Embryonic facial prominence (tissue), 1 donor: ENCODE results near the gene ZNF76.
"Not testable (repeated sequence)": the region's sequence is repeated elsewhere in the genome, so short reads cannot be mapped to it uniquely, and the experiment has no call there.

Experiments used
- DNase-seq: peaks from one replicate; pipeline ENCODE4 v3.0.0-alpha.2; 2016; ENCODE audit errors: extremely low spot score

ZNF76 gene

DNA sequence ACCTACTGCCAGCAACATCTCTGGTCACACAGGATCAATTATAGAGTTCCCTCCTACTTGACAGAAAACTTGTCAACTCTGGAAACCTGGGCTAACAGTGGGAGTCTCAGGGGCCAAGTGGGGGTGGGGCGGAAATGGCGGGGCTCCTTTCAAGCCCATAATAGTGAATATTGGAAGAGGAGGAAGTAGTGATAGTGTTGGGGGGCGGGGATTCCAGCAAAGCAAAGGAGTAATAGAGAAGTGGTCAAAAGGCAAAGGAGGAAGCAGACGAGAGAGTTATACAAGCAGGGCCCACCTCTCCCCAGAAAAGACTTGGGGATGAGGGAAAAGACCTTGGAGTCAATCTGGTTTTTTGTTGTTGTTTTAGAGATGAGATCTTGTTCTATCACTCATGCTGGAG lies 40.1 kb downstream of the ZNF76 start:
- DNase-seq, result no peak

DNA sequence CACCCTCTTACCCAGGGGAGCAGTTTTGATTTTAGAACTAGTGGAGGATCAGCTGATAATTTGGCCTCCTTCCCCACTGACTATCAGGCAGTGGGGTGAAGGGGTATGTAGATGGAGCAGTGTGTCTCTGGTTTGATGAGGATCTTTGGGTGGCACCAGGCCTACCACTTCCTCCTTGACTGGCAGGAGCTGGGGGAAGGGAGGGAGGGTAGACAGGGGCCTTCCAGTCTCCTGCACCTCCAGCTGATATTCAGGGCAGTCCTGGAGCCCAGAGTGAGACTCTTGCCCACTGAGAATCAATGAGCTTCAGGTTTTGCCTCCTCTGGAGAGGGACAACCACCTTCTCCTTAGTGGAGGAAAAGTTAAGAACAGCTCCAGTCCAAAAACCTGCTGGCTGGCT lies 41.3 kb downstream of the ZNF76 start:
- no peak for DNase-seq

DNA sequence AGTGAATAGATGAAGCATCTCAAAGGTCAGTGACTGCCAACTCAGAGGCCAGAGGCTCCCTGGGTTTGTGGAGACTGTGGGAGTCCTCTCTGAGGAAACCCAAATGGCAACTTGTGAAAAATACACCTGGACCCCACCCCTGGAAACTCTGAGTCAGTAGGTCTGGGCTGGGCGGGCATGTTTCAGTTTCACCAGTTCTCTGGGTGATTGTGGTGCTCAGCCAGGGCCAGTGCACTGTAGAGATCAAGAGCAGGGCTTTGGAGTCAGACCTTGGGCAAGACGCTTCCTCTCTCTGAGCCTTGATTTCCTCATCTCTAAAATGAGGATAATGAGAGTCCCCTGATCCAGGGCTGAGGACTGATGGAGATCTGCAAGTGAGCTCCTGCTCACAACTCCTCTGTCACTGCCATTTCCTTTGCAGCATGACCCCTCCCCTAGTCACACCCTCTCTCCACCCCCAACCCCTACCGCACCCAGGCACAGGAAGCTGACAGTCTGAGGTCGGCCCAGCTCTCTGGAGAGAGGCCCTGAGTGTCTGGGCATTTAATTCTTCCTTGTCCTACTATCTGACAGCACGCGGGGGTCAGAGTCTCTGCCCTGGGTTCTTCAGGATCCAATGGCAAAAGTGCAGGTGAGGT lies 43.2 kb downstream of the ZNF76 start:
- no peak for DNase-seq

DNA sequence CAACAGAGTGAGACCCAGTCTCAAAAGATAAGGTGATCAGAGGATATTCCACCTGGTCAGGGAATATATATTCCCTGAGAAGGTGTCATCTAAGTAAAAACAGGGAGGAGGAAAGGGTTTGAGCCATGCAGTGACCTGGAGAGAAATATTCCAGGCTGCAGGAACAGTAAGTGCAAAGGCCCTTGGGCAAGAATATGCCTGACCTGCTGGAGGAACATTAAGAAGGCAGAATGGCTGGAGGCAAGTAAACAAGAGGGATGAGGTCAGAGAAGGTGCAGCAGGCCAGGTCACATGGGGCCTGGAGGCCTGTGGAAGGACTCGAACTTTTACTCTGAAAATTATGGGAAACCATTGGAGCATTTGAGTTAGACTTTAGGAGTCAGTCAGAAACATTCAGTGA lies 44.8 kb downstream of the ZNF76 start:
- no peak for DNase-seq

DNA sequence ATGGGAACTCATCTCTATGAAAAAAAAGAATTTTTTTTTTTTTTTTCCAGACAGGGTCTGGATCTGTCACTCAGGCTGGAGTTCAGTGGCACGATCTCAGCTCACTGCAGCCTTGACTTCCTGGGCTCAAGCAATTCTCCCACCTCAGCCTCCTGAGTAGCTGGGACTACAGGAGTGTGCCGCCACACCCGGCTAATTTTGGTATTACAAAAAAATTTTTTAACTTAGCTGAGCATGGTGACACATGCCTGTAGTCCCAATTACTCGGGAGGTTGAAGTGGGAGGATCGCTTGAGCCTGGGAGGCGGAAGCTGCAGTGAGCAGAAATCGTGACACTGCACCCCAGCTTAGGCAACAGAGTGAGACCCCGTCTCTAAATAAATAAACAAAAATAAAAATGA lies 45.6 kb downstream of the ZNF76 start:
- DNase-seq, result no peak

DNA sequence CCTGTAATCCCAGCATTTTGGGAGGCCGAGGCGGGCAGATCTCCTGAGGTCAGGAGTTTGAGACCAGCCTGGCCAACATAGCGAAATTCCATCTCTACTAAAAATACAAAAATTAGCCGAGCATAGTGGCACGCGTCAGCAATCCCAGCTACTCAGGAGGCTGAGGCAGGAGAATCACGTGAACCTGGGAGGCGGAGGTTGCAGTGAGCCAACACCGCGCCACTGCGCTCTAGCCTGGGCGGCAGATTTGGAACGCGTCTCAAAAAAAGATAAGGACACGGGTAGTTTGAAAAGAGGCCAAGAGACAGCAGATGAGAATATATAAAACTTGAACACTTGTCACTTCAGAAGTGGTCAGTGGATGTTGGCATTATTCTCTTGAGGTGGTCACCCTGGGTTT lies 47.6 kb downstream of the ZNF76 start:
- not testable (repeated sequence) for DNase-seq

DNA sequence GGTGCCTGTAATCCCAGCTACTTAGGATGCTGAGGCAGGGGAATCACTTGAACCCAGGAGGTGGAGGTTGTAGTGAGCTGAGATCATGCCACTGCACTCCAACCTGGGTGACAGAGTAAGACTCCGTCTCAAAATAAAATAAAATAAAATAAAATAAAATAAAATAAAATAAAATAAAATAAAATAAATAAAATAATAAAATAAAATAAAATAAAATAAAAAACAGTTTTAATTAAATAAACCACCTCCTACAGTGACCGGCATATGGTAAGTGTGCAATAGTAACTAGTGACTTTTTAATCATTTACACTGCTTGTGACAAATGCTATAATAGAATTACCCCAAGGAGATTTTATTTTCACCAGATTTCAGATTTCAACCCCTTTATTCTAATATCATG lies 49.0 kb downstream of the ZNF76 start:
- DNase-seq, result not testable (repeated sequence)

DNA sequence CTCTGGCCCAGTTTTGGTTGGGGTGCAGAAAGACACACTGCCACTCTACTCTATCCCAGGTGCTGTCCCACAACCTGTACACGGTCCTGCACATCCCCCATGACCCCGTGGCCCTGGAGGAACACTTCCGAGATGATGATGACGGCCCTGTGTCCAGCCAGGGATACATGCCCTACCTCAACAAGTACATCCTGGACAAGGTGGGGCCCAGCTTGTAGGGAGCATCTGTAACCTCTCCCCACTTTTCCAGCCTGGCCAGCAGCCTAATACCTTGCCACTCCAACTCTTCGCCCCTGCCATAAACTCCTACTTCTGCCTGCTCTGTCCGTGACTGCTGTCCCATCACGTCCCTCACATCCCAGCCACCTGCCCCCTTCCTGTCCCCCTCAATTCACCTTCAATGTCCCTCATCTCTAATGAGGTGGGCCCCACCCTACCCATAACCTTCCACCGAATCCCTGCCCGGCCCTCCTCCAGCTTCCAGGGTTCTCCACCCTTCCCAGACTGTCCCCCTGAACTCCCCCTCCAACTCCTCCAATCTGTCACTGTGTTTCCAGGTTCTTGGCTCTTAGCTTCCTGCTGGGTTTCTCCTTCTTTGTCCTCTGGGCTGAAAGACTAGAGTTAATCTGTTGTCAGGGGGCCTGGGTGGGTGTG lies 50.2 kb downstream of the ZNF76 start:
- DNase-seq, result no peak

DNA sequence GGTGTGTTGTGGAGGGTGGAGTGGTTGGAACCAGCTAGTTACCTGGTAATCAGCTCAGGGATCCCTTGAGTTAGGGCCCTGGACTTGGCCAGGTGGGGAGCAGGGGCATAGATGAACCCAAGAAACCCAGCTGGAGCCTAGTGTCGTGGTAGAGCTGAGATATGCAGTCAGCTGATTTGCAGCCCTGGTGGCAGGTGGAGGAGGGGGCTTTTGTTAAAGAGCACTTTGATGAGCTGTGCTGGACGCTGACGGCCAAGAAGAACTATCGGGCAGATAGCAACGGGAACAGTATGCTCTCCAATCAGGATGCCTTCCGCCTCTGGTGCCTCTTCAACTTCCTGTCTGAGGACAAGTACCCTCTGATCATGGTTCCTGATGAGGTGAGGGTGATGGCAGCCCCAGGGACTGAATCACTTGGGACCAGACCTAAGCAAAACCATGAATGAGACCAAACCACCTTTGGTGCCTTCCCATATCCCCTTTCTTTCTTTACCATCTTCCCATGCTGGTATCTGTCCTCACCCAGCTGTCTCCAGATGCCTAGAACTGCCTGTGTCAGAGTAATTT lies 50.8 kb downstream of the ZNF76 start:
- DNase-seq, result no peak

DNA sequence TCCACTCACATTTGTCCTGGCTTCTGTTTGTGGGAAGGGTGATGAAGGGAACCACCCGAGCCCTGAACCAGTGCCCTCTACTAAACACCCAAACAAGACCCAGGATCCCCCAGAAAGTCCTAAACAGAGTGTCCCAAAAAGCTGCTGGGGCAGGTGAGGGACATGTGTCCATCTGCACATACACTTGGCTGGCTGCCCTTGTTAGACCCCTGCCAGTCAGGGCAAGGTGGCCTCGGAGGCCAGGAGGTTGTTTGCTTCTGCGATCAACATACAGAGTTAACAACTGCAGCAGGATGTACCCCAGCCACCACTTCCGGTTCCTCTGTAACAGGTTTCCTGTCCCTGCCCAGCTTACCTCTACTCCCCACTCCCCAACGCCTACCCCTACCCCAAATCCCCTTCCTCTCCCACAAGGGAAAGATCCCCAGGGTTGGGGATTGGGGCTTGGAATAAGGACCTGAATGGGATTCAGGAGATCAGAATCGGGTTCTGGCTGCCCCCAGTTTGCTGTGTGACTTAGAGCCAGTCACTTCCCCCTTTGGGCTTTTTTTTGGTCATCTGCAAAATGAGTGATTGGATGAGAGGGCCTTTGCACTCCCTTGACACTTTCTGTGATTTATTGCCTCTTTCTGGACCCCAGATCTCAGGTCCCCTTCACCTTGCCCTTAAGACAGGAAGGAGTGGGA lies 52.0 kb downstream of the ZNF76 start:
- no peak for DNase-seq

DNA sequence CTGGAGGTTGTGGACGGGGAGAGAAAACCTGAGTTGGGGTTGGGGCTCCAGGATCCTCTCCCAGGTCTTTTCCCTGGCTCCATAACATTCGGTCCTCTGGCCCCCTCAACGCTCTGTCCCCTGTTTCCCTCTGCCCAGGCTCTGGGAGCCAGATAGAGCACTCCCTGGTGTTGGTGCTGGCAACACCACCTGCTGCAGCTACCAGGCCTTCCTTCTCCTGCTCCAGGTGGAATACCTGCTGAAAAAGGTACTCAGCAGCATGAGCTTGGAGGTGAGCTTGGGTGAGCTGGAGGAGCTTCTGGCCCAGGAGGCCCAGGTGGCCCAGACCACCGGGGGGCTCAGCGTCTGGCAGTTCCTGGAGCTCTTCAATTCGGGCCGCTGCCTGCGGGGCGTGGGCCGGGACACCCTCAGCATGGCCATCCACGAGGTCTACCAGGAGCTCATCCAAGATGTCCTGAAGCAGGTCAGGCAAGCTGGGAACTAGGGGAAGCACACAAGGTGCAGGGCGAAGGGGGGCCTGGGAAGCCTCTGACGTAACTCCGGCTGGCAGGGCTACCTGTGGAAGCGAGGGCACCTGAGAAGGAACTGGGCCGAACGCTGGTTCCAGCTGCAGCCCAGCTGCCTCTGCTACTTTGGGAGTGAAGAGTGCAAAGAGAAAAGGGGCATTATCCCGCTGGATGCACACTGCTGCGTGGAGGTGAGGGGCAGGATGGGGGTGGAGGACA lies 52.7 kb downstream of the ZNF76 start:
- peak; percentile 3 for DNase-seq

DNA sequence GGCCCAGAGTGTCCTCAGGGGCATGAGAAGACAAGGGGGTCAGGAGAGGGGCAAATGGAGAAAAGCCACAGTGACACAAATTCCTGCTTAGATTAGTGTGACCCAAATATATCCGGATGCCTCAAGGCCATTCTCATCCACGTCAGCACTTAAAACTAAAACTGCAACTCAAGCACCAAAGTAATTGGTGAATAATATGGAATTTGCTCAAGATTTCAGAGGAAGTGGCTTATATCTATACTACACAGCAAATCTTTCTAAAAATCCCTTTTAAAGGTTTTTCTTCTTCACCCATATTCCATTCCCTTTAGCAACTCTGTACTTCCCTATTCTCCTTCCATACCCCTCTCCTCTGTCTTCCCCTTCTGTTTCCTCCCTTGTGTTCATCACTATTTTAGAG lies 53.3 kb downstream of the ZNF76 start:
- DNase-seq, result peak; percentile 4

DNA sequence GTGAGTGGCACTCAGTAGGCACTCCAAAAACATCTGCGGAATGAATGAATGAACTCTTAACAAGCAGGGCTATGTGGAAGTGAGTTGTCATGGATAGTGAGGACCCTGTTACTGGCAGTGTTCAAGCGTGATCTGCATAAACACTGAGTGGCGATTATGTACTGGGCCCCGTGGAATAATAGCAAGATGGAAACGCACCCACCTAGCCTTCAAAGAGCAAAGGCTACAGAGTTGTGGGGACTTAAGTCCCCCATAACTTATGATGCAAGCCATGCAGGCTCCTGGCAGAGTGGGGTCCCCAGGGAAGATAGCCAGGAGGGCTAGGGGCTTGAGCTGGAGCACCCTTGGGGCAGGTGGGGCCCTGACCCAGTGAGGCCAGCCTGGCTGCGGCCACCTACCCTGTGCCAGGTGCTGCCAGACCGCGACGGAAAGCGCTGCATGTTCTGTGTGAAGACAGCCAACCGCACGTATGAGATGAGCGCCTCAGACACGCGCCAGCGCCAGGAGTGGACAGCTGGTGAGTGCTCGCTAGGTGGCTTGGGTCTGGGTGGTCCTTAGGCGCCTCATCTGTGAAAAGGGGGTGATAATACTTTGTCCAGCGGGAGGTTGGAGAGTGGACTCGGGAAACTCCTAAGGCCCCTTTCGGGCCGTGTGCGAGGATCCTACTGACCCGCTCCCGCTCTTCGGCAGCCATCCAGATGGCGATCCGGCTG lies 58.1 kb downstream of the ZNF76 start:
- peak; percentile 5 for DNase-seq

DNA sequence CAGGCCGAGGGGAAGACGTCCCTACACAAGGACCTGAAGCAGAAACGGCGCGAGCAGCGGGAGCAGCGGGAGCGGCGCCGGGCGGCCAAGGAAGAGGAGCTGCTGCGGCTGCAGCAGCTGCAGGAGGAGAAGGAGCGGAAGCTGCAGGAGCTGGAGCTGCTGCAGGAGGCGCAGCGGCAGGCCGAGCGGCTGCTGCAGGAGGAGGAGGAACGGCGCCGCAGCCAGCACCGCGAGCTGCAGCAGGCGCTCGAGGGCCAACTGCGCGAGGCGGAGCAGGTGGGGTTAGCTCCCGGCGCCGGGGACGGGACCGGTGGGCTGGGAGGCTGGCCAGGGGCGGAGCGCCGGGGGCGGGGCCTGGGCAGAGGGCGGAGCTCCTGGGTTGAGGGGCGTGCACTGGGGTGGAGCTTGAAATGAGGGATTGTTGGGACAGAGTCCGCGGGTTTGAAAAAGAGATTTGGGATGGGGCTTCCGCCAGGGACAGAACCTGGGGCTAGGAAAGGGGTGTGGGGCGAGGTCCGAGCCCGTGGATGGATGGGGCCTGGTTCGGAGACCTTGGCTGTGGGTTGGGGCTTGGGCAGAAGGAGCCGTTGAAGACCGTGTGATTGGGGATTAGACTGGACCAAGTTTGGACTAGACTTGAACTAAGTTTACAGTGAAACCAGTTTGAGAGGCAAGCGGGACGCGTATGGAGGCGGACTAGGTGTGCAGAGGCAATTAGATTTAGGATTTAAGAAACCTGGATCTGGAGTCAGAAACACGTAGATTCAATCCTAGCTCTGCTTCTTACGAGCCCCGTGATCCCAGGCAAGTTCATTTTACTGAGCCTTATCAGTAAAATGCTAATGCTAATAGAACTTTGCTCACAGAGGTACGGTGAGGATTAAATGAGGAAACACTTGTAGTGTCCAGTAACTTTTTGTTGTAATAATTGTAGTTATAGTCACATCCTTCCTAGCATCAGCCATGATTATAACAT lies 58.9 kb downstream of the ZNF76 start:
- DNase-seq, result peak; percentile 39

DNA sequence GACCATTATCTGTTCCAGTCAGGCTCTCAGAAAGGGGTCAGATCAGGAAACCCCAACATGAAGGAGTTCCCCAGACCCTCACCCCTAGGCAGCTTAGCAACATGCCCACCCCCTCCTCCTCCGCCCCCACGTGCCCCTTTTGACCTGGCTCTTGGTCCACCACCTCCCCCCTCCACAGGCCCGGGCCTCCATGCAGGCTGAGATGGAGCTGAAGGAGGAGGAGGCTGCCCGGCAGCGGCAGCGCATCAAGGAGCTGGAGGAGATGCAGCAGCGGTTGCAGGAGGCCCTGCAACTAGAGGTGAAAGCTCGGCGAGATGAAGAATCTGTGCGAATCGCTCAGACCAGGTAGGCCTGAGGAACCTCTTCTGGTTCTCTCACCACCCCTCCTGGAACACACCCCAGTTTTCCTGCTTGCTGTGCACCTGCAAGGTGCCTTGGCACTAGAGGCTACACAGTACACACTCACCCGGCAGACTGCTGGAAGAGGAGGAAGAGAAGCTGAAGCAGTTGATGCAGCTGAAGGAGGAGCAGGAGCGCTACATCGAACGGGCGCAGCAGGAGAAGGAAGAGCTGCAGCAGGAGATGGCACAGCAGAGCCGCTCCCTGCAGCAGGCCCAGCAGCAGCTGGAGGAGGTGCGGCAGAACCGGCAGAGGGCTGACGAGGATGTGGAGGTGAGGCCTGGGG lies 60.0 kb downstream of the ZNF76 start:
- peak; percentile 5 for DNase-seq

DNA sequence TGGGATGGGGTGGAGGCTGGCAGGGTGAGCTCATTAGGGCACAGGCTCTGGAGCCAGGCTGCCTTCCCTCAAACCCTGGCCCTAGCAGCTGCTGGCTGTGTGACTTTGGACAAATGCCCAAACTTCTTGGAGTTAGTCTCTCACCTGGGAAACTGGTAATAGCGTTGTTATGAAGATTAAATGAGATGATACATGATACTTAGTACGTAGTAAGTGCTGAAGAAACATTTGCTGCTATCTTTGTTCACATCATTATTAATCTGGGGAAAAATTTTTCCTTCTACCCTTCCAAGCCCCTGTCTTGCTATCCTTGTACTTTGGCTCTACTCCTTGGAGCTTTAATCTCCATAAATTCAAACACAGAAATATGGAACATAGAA lies 60.5 kb downstream of the ZNF76 start:
- peak; percentile 1 for DNase-seq

DNA sequence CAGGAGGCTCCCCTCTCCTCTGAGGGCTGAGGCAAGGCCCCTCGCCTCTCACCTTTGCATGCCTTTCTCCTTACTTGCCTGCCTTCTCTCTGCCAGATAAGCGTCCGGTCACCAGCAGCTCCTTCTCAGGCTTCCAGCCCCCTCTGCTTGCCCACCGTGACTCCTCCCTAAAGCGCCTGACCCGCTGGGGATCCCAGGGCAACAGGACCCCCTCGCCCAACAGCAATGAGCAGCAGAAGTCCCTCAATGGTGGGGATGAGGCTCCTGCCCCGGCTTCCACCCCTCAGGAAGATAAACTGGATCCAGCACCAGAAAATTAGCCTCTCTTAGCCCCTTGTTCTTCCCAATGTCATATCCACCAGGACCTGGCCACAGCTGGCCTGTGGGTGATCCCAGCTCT lies 61.6 kb downstream of the ZNF76 start:
- DNase-seq, result peak; percentile 5

DNA sequence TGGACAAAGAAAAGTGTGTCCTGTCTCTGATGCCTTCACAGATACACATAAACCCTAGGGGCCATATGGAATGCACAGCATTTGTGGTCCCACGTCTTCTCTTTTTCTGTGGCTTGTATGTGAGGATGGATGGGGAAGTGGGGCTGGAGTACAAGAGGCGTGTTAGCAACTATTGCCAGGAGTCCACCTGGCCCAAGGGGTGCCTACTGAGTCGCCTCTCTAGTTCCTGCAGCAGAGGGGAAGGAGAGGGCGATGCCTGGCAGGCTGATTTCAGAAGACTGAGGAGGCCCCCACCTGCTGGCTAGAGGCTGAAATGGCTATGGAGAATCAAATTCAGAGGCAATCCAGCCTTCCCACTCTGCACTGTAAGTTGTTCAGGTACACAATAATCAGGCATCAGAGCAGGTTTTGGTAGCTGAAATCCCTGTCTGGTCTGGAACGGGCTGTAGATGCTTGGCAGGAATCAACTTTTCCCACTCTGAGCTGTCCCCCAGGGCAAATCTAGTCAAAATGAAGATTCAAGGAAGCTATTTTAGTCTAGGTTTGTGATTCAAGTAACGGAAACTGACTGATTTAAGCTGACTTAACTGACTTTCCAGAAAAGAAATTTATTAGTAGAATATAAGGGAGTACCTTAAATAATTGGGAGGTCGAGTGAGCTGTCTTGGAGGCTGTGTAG lies 68.0 kb downstream of the ZNF76 start:
- DNase-seq, result no peak

DNA sequence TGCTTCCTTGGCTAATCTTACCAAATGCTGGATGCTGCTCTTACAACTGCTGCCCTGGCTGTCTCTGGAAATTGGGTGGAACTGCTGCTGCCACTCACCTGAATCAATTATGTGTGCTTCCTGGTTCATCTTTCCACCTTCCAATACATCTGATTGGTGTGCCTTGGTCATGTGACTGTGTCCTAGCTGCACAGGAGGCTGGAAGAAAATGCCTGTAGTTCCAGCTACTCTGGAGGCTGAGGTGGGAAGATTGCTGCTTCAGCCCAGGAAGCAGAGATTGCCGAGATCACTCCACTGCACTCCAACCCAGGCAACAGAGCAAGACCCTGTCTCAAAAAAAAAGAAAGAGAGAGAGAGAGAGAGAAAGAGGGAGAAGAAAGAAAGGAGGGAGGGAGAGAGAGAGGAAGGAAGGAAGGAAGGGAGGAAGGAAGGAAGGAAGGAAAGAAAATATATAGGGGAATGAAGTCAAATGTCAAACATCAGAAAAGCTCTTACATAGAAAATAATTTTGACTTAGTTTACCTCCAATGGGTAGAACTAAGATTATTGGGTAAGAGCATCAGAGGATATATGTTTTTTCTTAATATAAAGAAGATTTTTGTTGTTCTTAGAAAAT lies 68.7 kb downstream of the ZNF76 start:
- DNase-seq, result no peak
